GM12878 (cell line): ENCODE data around the gene DNAAF2. TPM values are rescaled to one million over a fixed set of nuclear protein-coding genes. Genes with fewer than 3 reads are reported as not detected.
A peak's percentile ranks its signal among the peaks of the same experiment; 100 is the strongest.

ENCODE experiments used
- CBFB ChIP-seq: IDR thresholded peaks from 2 replicates; pipeline ENCODE4 v1.6.1; 2016; ENCODE audit warnings: antibody characterized with exemption, low read depth
- CHD4 ChIP-seq: fragments of 200-600 bp; sonication (generic); IDR thresholded peaks from 2 replicates; pipeline ENCODE4 v1.6.1; 2016; ENCODE audit warnings: mild to moderate bottlenecking
- KDM1A ChIP-seq: fragments of 200-600 bp; sonication (generic); IDR thresholded peaks from 2 replicates; pipeline ENCODE4 v1.6.1; 2016; ENCODE audit warnings: borderline replicate concordance
- LARP7 ChIP-seq: fragments of 450-650 bp; IDR thresholded peaks from 2 replicates; pipeline ENCODE4 v1.6.1; 2017; ENCODE audit warnings: mild to moderate bottlenecking
- NR2C1 ChIP-seq: fragments of 450-650 bp; IDR thresholded peaks from 2 replicates; pipeline ENCODE4 v1.6.1; 2017; ENCODE audit warnings: antibody characterized with exemption, mild to moderate bottlenecking, moderate library complexity
- NRF1 ChIP-seq: conservative IDR thresholded peaks from 2 replicates; pipeline ENCODE4 v1.6.1; 2011; ENCODE audit warnings: mild to moderate bottlenecking, low read depth, low read length, improper control_type of control experiment
- POLR2A ChIP-seq: IDR thresholded peaks from 2 replicates; pipeline ENCODE4 v1.6.1; 2011; ENCODE audit warnings: low read depth, mild to moderate bottlenecking, low read length
- RAD21 ChIP-seq: IDR thresholded peaks from 2 replicates; pipeline ENCODE4 v1.6.1; 2011; ENCODE audit warnings: mild to moderate bottlenecking, low read depth, low read length, moderate library complexity; ENCODE audit not compliant: insufficient read depth
- RB1 ChIP-seq: fragments of 450-650 bp; formaldehyde crosslinking; IDR thresholded peaks from 2 replicates; pipeline ENCODE4 v1.6.1; 2017; ENCODE audit warnings: mild to moderate bottlenecking, borderline replicate concordance
- SMC3 ChIP-seq: IDR thresholded peaks from 2 replicates; pipeline ENCODE4 v1.6.1; 2011; ENCODE audit warnings: low read length, improper control_type of control experiment, borderline replicate concordance
- TCF3 ChIP-seq: IDR thresholded peaks from 2 replicates; pipeline ENCODE4 v1.6.1; 2012; ENCODE audit warnings: low read depth, mild to moderate bottlenecking, low read length, borderline replicate concordance; ENCODE audit not compliant: insufficient read depth
- YBX1 ChIP-seq: fragments of 450-650 bp; IDR thresholded peaks from 2 replicates; pipeline ENCODE4 v1.6.1; 2016; ENCODE audit warnings: antibody characterized with exemption
- ZNF207 ChIP-seq: fragments of 450-650 bp; IDR thresholded peaks from 2 replicates; pipeline ENCODE4 v1.6.1; 2014; ENCODE audit warnings: antibody characterized with exemption, mild to moderate bottlenecking, borderline replicate concordance
- ZNF217 ChIP-seq: fragments of 450-650 bp; IDR thresholded peaks from 2 replicates; pipeline ENCODE4 v1.6.1; 2017; ENCODE audit warnings: antibody characterized with exemption, mild to moderate bottlenecking
- polyA plus RNA-seq, 11 experiments: library from polyadenylated mRNA; depleted of rRNA in 4 of 11; unstranded in 6 of 11; stranded (reverse) in 5 of 11; fragments of >200 nt; fragmentation: Nextera tagmentation in 4 of 11; fragmentation: Illumina TruSeq in 1 of 11; extraction: Ambion mirVana in 4 of 11; extraction: Trizol in 1 of 11; gene quantifications; 1 replicate in 1 of 11; 2 replicates in 10 of 11; pipeline versions ENCODE4 v1.2.1 to v1.2.3, GENCODE V29; 2011 to 2016; ENCODE audit warnings: inconsistent platforms in 2 of 11, missing spikeins in 2 of 11, low read depth in 1 of 11
- total RNA-seq, 4 experiments: library from RNA; depleted of rRNA in 3 of 4; stranded (reverse); fragments of >200 nt in 3 of 4; fragmentation: Illumina TruSeq in 1 of 4; extraction: Trizol in 1 of 4; gene quantifications; 2 replicates each; pipeline versions ENCODE4 v1.2.1 to v1.2.3, GENCODE V29; 2013 to 2021
- TF ChIP-seq, protein P1 (sequence below): IDR thresholded peaks from 2 replicates; pipeline ENCODE4 v1.6.1; 2012; ENCODE audit warnings: mild to moderate bottlenecking, low read depth, low read length
- TF ChIP-seq, protein P2 (sequence below): fragments of 450-650 bp; IDR thresholded peaks from 2 replicates; pipeline ENCODE4 v1.6.1; 2017; ENCODE audit warnings: mild to moderate bottlenecking, moderate library complexity
- TF ChIP-seq, protein P3 (sequence below): IDR thresholded peaks from 2 replicates; pipeline ENCODE4 v1.6.1; 2012; ENCODE audit warnings: low read depth, low read length, improper control_type of control experiment
- TF ChIP-seq, protein P4 (sequence below): IDR thresholded peaks from 2 replicates; pipeline ENCODE4 v1.6.1; 2011; ENCODE audit warnings: borderline replicate concordance, low read depth, mild to moderate bottlenecking, moderate library complexity, mixed read lengths, low read length; ENCODE audit not compliant: insufficient read depth; ENCODE audit errors: extremely low read length
- TF ChIP-seq, protein P5 (sequence below): IDR thresholded peaks from 2 replicates; pipeline ENCODE4 v1.6.1; 2012; ENCODE audit warnings: low read length, inconsistent platforms

DNAAF2 gene
- total and polyA plus RNA-seq, 10 of the 15 experiments (the other 5 are each of a cell fraction or from before 2014, with no cell fraction given), result 5.7 to 24.7 (median 10.8) TPM

DNA sequence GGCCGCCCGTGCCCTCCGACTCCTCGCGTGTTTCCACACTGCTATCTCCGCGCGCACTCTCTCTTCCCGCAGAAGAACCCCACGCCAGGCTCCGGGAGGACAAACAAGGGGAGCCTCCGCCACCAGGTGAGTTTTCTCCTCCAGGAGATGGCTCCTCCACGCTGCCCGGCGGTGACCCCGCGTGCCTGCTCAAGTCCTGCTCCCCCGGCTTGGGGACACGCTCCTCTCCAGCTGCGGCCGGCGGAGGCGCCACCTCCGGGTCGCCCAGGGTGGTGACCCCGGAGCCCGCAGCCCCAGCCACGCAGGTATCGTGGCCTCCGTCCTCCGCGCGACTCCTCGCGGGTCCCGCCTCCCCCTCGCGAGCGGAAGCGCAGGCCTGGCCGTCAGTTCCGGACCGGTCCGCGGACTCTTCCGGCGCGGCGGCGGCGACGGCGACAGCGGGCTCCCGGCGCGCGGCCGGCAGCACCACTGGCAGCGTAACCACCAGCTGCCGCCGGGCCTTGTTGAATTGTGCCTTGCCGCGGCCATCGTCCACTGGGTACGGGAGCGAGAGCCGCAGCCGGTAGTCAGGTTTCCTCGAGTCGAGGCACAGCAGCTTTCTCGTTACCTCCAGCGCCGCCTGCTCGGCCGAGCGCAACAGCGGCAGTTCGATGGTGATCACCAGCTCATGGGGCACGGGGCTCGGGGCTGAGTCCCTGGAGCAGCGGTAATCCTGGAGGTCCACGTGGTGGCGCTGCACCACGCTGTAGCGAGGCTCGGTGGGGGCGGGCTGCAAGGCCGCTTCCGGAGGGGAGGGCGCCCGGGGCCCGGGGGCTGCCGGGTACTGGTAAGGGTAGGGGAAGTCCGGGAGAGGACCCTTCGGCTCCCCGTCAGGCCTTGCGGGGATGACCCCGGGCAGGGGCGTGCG is 1.2 kb downstream of the DNAAF2 start (continued):
- TF ChIP-seq ZNF217 (peak; percentile 60; the same call in 1 of the 2 replicates), SMC3 (peak; percentile 66), RAD21 (peak; percentile 88), RB1 (peak; percentile 69; the same call in 1 of the 2 replicates), NRF1 (no peak), NR2C1 (peak; percentile 63), ZNF207 (peak; percentile 94), CBFB (peak; percentile 48), TCF3 (no peak; the same call in 1 of the 2 replicates), LARP7 (peak; percentile 87), YBX1 (no peak), KDM1A (no peak), CHD4 (no peak), POLR2A (peak; percentile 83)
- TF ChIP-seq, protein P1, sequence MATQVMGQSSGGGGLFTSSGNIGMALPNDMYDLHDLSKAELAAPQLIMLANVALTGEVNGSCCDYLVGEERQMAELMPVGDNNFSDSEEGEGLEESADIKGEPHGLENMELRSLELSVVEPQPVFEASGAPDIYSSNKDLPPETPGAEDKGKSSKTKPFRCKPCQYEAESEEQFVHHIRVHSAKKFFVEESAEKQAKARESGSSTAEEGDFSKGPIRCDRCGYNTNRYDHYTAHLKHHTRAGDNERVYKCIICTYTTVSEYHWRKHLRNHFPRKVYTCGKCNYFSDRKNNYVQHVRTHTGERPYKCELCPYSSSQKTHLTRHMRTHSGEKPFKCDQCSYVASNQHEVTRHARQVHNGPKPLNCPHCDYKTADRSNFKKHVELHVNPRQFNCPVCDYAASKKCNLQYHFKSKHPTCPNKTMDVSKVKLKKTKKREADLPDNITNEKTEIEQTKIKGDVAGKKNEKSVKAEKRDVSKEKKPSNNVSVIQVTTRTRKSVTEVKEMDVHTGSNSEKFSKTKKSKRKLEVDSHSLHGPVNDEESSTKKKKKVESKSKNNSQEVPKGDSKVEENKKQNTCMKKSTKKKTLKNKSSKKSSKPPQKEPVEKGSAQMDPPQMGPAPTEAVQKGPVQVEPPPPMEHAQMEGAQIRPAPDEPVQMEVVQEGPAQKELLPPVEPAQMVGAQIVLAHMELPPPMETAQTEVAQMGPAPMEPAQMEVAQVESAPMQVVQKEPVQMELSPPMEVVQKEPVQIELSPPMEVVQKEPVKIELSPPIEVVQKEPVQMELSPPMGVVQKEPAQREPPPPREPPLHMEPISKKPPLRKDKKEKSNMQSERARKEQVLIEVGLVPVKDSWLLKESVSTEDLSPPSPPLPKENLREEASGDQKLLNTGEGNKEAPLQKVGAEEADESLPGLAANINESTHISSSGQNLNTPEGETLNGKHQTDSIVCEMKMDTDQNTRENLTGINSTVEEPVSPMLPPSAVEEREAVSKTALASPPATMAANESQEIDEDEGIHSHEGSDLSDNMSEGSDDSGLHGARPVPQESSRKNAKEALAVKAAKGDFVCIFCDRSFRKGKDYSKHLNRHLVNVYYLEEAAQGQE, result no peak
- TF ChIP-seq, protein P2, sequence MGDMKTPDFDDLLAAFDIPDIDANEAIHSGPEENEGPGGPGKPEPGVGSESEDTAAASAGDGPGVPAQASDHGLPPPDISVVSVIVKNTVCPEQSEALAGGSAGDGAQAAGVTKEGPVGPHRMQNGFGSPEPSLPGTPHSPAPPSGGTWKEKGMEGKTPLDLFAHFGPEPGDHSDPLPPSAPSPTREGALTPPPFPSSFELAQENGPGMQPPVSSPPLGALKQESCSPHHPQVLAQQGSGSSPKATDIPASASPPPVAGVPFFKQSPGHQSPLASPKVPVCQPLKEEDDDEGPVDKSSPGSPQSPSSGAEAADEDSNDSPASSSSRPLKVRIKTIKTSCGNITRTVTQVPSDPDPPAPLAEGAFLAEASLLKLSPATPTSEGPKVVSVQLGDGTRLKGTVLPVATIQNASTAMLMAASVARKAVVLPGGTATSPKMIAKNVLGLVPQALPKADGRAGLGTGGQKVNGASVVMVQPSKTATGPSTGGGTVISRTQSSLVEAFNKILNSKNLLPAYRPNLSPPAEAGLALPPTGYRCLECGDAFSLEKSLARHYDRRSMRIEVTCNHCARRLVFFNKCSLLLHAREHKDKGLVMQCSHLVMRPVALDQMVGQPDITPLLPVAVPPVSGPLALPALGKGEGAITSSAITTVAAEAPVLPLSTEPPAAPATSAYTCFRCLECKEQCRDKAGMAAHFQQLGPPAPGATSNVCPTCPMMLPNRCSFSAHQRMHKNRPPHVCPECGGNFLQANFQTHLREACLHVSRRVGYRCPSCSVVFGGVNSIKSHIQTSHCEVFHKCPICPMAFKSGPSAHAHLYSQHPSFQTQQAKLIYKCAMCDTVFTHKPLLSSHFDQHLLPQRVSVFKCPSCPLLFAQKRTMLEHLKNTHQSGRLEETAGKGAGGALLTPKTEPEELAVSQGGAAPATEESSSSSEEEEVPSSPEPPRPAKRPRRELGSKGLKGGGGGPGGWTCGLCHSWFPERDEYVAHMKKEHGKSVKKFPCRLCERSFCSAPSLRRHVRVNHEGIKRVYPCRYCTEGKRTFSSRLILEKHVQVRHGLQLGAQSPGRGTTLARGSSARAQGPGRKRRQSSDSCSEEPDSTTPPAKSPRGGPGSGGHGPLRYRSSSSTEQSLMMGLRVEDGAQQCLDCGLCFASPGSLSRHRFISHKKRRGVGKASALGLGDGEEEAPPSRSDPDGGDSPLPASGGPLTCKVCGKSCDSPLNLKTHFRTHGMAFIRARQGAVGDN, result peak; percentile 88
- TF ChIP-seq, protein P3, sequence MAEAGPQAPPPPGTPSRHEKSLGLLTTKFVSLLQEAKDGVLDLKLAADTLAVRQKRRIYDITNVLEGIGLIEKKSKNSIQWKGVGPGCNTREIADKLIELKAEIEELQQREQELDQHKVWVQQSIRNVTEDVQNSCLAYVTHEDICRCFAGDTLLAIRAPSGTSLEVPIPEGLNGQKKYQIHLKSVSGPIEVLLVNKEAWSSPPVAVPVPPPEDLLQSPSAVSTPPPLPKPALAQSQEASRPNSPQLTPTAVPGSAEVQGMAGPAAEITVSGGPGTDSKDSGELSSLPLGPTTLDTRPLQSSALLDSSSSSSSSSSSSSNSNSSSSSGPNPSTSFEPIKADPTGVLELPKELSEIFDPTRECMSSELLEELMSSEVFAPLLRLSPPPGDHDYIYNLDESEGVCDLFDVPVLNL, result peak; percentile 34; the same call in 1 of the 2 replicates
- TF ChIP-seq, protein P4, sequence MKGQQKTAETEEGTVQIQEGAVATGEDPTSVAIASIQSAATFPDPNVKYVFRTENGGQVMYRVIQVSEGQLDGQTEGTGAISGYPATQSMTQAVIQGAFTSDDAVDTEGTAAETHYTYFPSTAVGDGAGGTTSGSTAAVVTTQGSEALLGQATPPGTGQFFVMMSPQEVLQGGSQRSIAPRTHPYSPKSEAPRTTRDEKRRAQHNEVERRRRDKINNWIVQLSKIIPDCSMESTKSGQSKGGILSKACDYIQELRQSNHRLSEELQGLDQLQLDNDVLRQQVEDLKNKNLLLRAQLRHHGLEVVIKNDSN, result peak; percentile 41
- TF ChIP-seq, protein P5, sequence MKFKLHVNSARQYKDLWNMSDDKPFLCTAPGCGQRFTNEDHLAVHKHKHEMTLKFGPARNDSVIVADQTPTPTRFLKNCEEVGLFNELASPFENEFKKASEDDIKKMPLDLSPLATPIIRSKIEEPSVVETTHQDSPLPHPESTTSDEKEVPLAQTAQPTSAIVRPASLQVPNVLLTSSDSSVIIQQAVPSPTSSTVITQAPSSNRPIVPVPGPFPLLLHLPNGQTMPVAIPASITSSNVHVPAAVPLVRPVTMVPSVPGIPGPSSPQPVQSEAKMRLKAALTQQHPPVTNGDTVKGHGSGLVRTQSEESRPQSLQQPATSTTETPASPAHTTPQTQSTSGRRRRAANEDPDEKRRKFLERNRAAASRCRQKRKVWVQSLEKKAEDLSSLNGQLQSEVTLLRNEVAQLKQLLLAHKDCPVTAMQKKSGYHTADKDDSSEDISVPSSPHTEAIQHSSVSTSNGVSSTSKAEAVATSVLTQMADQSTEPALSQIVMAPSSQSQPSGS, result no peak
